Measurements from ENCODE around the gene UNC93A. TPM values are rescaled to one million over a fixed set of nuclear protein-coding genes. Genes with fewer than 3 reads are reported as not detected.
"Not testable (repeated sequence)": the region's sequence is repeated elsewhere in the genome, so short reads cannot be mapped to it uniquely, and the experiment has no call there.

UNC93A gene
- polyA plus RNA-seq, 3 donors = 3.0 to 14.3 (median 7.4) TPM

DNA sequence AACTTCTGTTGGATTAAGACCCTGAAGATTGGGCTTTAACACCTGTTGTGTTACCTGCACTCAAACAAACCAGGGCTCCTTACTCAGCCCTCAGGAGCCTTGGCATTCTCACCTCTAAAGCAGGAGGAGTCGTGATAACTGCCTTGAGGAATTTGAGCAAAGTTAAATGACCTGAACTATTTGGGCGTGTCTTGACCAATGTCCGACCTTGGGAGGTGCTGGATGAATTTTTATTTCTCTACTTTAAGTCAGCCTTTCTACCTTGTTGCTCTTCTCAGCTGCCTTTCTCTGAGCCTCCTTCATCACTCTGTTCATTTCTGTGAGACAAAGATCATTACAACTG is 23.6 kb upstream of the UNC93A start:
- DNase-seq (ENCODE audit: extremely low read depth in 1 of 11, low read depth in 9 of 11, low spot score in 4 of 11) = not testable (repeated sequence)

DNA sequence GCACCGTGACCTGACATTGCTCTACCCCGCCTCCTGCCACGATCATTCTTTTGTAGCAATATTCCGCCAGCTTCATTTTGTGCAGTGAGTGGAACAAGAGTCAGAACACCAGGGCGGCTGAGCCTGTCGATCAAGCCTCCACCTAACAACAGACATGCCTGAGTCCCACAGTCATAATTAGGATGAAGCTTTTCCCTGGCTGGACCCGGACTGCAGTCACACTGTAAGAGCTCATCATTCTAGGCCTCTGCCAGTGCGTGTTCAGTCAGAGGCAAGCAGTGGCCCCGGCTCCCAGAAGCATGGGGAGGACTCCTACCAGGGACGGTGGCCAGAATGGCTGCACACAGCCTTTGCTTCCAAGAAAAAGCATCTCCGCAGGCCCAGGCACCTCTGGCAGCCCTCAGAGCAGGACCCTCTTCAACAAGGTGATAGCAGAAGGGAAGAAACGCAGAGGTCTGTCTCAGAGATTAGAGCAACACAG is 23.2 kb upstream of the UNC93A start:
- no peak for DNase-seq (ENCODE audit: extremely low read depth in 1 of 11, low read depth in 9 of 11, low spot score in 4 of 11)

DNA sequence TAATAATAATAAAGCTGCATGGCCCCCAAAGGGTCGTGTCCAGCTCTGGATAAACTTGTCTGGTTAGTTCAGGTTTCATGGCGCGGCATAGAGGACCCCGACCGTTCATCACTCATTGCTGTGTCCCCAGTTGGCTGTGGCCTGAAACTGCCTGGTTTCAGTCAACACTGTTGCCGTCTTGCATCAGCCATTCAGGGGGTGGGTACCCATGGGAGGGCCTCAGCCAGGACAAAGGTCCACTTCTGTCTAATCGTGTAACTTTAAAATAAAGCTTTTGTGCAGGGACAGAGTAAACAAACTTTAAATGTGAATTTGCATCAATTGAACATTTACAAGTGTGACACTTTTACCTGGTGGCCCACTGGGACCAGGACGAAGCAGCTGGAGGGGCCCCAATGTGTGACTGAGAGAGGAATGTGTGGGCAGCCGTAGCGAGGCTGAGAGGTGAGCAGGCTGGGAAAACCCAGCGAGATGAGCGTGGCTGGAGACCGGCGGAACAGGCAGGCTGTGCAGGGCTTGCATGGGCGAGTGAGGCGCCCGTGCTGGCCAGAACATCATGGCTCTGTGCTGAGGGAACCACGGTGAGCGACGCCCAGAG is 22.3 kb upstream of the UNC93A start:
- DNase-seq (ENCODE audit: extremely low read depth in 1 of 11, low read depth in 9 of 11, low spot score in 4 of 11) = no peak

DNA sequence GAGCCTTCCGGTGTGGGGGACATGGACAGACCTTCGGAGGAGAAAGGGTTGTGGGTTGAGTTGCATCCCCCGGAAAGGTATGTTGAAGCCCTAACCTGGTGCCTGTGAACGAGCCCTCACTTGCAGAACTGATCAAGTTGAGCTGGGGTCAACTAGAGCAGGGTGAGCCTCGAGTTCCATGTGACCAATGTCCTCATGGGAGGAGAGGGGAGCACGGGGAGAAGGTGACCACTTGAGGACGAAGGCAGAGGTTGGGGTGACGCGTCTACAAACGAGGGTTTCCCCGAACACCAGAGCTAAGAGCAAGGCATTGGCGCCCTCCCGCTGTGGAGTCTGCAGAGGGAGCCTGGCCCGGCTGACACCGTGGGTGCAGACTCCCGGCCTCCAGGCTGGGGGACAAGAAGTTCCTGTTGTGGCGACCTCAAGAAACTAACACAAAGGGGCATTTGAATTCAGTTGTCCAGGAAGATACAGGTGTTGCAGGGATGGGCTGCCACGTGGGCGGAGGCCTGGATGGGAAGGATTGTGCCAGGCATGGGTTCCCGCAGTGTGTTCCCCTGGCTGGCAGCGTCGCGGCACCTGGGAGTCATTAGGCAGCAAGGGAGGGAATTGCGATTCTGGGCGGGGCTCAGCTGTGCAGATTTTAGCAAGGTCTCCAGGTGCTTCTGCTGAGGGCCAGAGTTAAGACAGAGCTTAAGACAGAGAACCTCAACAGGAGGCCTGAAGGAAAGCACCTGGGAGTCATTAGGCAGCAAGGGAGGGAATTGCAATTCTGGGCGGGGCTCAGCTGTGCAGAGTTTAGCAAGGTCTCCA is 20.4 kb upstream of the UNC93A start:
- DNase-seq (ENCODE audit: extremely low read depth in 1 of 11, low read depth in 9 of 11, low spot score in 4 of 11) = no peak

DNA sequence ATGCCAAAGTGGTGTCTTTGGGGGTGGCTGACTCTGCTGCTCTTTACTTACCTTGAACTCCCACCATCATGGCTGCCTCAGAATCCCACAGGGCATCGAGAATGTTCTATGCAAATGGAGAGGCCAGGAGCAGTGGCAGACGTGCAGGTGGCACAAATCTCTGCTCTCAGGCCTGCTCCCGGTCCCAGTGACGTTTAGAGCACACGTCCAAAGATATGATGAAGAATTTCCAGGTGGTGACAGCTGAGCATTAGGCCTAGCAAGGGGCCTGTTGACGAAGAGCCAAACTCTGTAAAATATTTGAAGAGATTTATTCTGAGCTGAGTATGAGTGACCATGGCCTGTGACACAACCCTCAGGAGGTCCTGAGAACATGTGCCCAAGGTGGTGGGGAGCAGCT is 19.0 kb upstream of the UNC93A start:
- DNase-seq (ENCODE audit: extremely low read depth in 1 of 11, low read depth in 9 of 11, low spot score in 4 of 11) = no peak

DNA sequence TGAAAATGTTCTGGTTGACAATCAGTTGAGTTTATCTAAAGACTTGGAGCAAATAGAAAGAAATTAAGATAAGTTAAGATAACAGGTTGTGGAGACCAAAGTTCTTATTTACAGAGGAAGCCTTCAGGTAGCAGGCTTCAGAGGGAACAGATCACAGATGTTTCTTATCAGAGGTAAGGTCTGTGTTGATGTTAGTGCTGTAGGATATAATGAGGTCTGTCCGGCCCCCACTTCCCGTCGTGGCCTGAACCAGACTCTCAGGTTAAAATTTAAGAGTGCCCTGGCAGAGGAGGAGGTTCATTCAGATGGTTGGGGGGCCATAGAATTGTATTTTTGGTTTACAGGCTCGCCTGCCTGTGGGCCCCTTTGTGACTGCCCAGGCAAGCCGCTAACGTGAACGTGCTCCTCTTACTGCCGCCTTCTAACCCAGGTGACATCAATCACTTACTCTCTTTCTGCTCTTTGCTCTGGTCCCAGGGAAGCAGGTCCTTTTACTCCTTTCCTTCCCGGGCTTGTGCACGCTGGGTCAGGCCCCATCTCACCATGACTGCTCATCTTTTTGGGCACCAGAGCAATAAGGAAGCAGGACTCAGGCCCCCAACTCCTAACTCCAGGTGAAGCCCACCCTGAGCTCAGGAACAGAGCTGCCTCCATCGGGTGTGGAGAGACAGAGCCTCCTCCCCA is 18.3 kb upstream of the UNC93A start:
- DNase-seq (ENCODE audit: extremely low read depth in 1 of 11, low read depth in 9 of 11, low spot score in 4 of 11) = no peak

- no peak for DNase-seq (ENCODE audit: extremely low read depth in 1 of 11, low read depth in 9 of 11, low spot score in 4 of 11)
Observed at GRCh38 chr6:167274270-167274669, 16.8 kb upstream of the UNC93A start.

GRCh38 chr6:167275001-167275400 is 16.1 kb upstream of the UNC93A start:
- DNase-seq (ENCODE audit: extremely low read depth in 1 of 11, low read depth in 9 of 11, low spot score in 4 of 11) = no peak

GRCh38 chr6:167275436-167275835 is 15.7 kb upstream of the UNC93A start:
- no peak for DNase-seq (ENCODE audit: extremely low read depth in 1 of 11, low read depth in 9 of 11, low spot score in 4 of 11)

- DNase-seq (ENCODE audit: extremely low read depth in 1 of 11, low read depth in 9 of 11, low spot score in 4 of 11) = no peak
Observed at GRCh38 chr6:167276772-167277533, 14.2 kb upstream of the UNC93A start.

DNA sequence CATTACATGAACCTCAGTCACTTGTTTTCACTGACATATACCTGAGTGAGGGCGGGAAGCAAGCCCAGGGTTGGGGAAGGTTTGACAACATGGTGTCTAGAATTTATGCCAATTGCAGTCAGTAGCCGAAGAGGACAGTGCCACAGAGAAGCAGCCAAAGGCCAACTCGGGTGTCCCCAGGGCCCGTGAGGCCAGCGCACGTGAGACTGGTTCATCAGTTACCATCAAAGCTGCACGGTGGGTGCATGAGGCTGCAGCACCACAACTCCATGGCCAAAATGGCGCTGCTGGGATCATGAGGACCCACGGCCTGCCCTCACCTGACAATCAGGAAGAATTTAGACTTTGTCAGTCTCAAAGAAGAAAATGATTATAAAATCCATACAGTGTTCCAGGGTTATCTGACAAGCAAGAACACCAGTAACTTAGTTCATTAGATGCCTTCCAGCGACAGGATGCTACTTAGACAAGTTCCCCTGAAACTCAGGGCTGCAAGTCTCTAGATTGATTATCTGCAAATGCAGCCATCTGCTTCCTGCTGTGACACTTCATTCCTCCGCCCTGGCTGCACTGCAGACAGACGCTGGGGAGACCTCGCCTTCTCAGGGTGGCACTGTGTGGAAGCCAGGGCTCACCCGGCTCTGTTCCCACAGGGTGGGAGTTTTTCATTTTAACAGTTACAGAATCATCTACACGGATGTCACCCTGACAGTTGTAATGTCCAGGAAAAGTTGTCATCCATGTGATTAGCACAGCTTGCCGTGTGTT is 12.8 kb upstream of the UNC93A start:
- DNase-seq (ENCODE audit: extremely low read depth in 1 of 11, low read depth in 9 of 11, low spot score in 4 of 11) = not testable (repeated sequence)

DNA sequence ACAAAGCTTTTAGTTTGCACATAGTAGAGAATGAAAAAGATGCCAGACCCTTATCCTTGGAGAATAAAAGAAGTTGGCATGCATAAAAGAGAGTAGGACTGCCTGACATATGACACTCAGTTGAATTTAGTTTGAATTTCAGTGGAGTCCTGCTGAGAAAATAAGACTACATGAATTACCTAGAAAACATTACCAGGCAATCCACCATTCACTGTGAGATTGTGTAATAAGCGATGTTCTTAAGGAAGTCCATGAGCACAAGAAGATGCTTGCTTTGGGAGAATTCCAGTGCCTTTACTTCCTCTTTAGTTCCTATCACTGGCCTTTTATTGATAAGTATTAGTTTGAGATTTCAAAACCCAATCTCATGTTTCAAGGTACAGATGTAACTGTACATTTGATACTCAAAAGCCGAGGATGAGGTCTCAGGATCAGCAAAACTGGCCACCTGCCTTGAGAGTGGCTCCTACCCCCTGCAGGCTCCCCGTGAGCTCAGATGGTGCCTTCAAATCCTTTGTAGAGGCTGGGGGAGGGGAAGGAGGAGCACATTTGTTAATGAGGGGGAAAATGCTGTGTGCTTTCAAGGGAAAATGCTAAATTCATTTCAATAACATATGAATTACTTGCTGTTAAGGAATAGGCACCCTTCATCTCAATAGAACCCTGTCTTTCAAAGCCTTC is 11.2 kb upstream of the UNC93A start:
- no peak for DNase-seq (ENCODE audit: extremely low read depth in 1 of 11, low read depth in 9 of 11, low spot score in 4 of 11)

DNA sequence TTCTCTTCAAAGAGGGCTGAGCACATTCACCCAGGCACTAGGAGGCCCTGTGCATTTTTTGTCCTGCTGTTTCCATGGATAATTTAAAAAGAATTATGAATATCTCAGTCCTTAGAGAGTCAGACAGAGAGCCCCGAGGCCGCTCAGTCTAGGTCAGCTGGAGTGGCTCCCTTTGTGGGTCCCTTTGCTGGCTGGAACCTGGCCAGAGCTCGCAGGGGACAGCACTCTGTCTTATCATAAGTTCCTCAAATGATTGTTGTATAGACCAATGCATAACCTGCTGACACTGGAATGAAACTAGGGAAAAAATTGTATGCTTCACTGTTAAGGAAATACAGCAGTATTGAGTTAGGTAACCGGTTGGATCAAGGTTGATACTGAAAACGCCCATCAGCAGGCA is 10.6 kb upstream of the UNC93A start:
- not testable (repeated sequence) for DNase-seq (ENCODE audit: extremely low read depth in 1 of 11, low read depth in 9 of 11, low spot score in 4 of 11)

DNA sequence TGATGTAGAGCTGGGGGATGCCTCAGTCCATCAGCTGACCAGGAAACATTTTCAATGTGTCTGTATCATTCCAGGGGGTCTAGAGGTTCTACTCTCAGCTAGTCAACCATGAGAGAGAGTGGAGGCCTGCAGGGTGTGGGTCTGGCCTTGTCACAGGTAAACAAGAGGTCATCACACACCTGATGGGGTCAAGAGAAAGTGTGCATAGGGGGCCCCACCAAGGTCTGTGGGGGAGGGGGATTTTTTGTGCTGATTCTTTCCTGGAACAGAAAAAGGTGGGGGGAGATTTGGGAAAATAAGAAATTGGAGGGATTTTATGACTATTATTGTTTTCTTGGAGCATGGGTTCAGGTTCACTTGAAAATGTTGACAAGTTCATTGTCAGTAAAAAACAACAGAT is 8.9 kb upstream of the UNC93A start:
- no peak for DNase-seq (ENCODE audit: extremely low read depth in 1 of 11, low read depth in 9 of 11, low spot score in 4 of 11)

DNA sequence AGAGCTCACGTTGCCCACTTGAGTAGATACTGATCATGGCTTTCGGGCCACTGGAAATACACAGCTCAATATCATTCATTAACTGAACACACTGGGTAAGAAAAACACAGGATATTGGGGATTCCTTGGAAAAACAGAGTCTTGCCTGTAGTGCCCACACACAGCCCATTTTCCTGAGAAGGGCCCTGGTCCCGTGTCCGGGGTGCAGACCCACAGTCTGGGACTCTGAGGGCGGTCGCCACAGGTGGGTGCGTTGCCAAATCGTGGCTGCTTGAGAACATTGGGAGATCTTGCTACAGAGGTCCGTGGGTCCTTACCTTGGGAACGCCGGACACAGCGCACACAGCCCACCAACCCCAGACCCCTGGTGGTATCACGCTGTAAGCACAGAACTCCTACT is 6.5 kb upstream of the UNC93A start:
- DNase-seq (ENCODE audit: extremely low read depth in 1 of 11, low read depth in 9 of 11, low spot score in 4 of 11) = not testable (repeated sequence)

DNA sequence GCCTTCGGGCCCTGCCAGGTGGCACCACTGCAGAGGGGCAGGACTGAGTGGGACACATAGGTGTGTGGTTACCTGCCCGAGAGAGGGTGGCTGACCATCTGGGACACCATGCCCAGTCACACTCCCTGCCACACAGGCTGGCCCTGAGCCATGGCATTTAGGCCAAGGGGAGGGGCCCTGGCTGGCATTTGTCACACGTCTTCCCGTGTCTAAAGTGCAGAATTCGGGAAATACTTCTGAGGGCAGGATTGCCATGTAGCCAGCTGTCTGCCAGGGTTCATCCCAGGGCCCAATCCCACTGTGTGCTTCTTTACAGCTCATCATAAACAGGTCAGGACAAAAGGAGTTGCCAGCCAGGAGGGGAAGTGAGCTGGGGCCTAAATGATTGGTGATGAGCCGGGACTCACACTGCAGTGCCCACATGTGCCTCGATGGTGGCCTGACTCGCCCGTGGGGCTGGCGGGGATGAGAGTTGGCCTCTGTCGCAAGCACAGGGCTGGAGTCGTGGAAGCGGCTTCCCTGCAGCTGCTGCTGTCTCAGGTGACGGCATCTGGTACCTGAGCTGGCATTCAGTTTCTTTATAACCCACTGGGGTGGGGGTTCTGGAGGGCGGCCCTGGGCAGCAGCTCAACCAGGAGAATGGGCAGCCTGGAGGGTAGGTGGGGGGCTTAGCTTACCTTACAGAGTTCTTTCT is 5.9 kb upstream of the UNC93A start:
- DNase-seq (ENCODE audit: extremely low read depth in 1 of 11, low read depth in 9 of 11, low spot score in 4 of 11) = no peak

DNA sequence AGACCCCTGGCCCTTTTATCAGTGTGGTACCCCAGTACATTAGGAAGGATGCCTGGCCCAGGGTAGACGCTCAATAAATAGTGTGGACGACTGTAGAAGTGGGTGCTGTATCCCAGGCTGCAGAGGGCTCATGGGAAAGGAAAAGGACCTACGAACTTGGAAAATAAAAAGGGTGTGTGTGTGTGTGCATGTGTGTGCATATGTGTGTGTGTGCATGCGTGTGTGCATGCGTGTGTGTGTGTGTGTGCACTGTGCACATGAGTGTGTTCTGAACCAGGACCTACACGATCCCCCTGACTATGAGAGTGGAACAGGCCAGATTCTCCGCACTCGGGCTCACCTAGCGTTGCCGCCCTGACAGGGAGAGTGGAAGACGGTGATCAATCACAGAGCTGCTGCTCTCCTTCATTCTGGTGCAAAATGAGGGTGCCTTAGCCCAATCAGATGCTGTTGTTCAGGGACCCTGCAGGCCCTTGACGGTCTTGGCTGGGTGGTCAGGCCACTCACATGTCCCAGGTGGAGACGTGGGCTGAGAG is 3.5 kb upstream of the UNC93A start:
- no peak for DNase-seq (ENCODE audit: extremely low read depth in 1 of 11, low read depth in 9 of 11, low spot score in 4 of 11)
